Panc1 (cell line): ENCODE results near the gene ZHX3.

Source experiments
- POLR2AphosphoS5 ChIP-seq: IDR thresholded peaks from 2 replicates; pipeline ENCODE4 v1.6.1; 2012; ENCODE audit warnings: mild to moderate bottlenecking, low read depth, low read length, moderate library complexity
- REST ChIP-seq, 2 experiments: IDR thresholded peaks; 2 replicates each; pipeline ENCODE4 v1.6.1; 2011 to 2012; ENCODE audit warnings: low read depth in 2 of 2, control low read depth in 1 of 2, low read length in 1 of 2, mild to moderate bottlenecking in 1 of 2, moderate library complexity in 1 of 2; ENCODE audit not compliant: insufficient read depth in 1 of 2
- SIN3A ChIP-seq: IDR thresholded peaks from 2 replicates; pipeline ENCODE4 v1.6.1; 2012; ENCODE audit warnings: low read depth, mild to moderate bottlenecking, low read length, moderate library complexity, borderline replicate concordance; ENCODE audit not compliant: insufficient read depth
- TF ChIP-seq, protein P1 (sequence below): fragments of 450-650 bp; IDR thresholded peaks from 2 replicates; pipeline ENCODE4 v1.5.1; 2017; ENCODE audit warnings: mild to moderate bottlenecking

- TF ChIP-seq POLR2AphosphoS5 (no peak), REST (IDR thresholded peaks at IDR 0.05; ENCODE audit: insufficient read depth in 1 of 2, low read depth in 2 of 2, low read length in 1 of 2) (no peak), SIN3A (no peak)
- TF ChIP-seq, protein P1, sequence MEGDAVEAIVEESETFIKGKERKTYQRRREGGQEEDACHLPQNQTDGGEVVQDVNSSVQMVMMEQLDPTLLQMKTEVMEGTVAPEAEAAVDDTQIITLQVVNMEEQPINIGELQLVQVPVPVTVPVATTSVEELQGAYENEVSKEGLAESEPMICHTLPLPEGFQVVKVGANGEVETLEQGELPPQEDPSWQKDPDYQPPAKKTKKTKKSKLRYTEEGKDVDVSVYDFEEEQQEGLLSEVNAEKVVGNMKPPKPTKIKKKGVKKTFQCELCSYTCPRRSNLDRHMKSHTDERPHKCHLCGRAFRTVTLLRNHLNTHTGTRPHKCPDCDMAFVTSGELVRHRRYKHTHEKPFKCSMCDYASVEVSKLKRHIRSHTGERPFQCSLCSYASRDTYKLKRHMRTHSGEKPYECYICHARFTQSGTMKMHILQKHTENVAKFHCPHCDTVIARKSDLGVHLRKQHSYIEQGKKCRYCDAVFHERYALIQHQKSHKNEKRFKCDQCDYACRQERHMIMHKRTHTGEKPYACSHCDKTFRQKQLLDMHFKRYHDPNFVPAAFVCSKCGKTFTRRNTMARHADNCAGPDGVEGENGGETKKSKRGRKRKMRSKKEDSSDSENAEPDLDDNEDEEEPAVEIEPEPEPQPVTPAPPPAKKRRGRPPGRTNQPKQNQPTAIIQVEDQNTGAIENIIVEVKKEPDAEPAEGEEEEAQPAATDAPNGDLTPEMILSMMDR: no peak
Observed at GRCh38 chr20:41161886-41162285, 155.6 kb downstream of the ZHX3 start.
